ENCODE measurements around the gene SEC61B. TPM values are rescaled to one million over a fixed set of nuclear protein-coding genes. Genes with fewer than 3 reads are reported as not detected.

Gene SEC61B
- total RNA-seq, 1 experiment from 2014 or later, result 167 TPM

- TF ChIP-seq NR3C1 (CRISPR knock-in tag; conservative IDR thresholded peaks at IDR 0.05; ENCODE audit: low read depth) (no peak), ZNF232 (CRISPR knock-in tag; IDR thresholded peaks at IDR 0.05) (peak; percentile 27; the same call in 1 of the 2 replicates), ZNF396 (CRISPR knock-in tag; IDR thresholded peaks at IDR 0.05; ENCODE audit: borderline replicate concordance) (no peak), NFYB (CRISPR knock-in tag; conservative IDR thresholded peaks at IDR 0.05; ENCODE audit: low read depth) (no peak), RELA (CRISPR knock-in tag; IDR thresholded peaks at IDR 0.05; ENCODE audit: borderline replicate concordance) (no peak), SMAD4 (CRISPR knock-in tag; IDR thresholded peaks at IDR 0.05) (0 out of 2 replicates have a peak, but pooled peaks have one; percentile 68), HMGXB4 (CRISPR knock-in tag; IDR thresholded peaks at IDR 0.05) (peak; percentile 73), NFATC4 (CRISPR knock-in tag; IDR thresholded peaks at IDR 0.05) (no peak), PRDM15 (CRISPR knock-in tag; IDR thresholded peaks at IDR 0.05) (no peak), ZNF138 (CRISPR knock-in tag; conservative IDR thresholded peaks at IDR 0.05) (no peak), PRRX2 (CRISPR knock-in tag; IDR thresholded peaks at IDR 0.05) (no peak), CREM (CRISPR knock-in tag; IDR thresholded peaks at IDR 0.05) (no peak), EMX1 (CRISPR knock-in tag; IDR thresholded peaks at IDR 0.05) (no peak), E2F4 (CRISPR knock-in tag; IDR thresholded peaks at IDR 0.05; ENCODE audit: borderline replicate concordance, low read depth) (no peak)
These were observed at the start of gene SEC61B, which contains the start of gene ALG2 (continued) for GRCh38 chr9:99221621-99222415.

GRCh38 chr9:99173570-99174504 lies 48.2 kb upstream of the SEC61B start:
- ChIA-PET POLR2A (no interaction called here), CTCF (interaction anchor here (0.6 to 2.3 kb wide), 3 partner anchors 11 to 199 kb away, joined by 3 to 12 read pairs (median 8); no protein-coding TSS in a partner anchor)
- no peak for DNase-seq (ENCODE audit: low spot score)
- ATAC-seq, result no peak
- Mint-ChIP-seq H3K36me3 (no peaks in the 10 kb centered on the region), H3K9me3 (no peaks in the 10 kb centered on the region), H3K4me1 (peaks cover 59% of the 10 kb centered on the region), H3K27me3 (ENCODE audit: low read depth) (peaks cover 15% of the 10 kb centered on the region), H3K27ac (no peak overlapping the region), H3K4me3 (no peak overlapping the region)
- TF ChIP-seq GABPB1 (CRISPR knock-in tag; IDR thresholded peaks at IDR 0.05) (peak; percentile 89), ATF2 (CRISPR knock-in tag; IDR thresholded peaks at IDR 0.05; ENCODE audit: borderline replicate concordance, low read depth) (no peak)

All from WTC11 (cell line).